NCI-H2029 treated with DMSO at 0.1 percent for 48 hours (cell line): ENCODE measurements around the gene SIK2.
"Not testable (repeated sequence)": the region's sequence is repeated elsewhere in the genome, so short reads cannot be mapped to it uniquely, and the experiment has no call there.

Experiments
- DNase-seq: peaks from one replicate; lab custom pipeline; 2025; lab: John Stamatoyannopoulos, UW

Gene SIK2

DNA sequence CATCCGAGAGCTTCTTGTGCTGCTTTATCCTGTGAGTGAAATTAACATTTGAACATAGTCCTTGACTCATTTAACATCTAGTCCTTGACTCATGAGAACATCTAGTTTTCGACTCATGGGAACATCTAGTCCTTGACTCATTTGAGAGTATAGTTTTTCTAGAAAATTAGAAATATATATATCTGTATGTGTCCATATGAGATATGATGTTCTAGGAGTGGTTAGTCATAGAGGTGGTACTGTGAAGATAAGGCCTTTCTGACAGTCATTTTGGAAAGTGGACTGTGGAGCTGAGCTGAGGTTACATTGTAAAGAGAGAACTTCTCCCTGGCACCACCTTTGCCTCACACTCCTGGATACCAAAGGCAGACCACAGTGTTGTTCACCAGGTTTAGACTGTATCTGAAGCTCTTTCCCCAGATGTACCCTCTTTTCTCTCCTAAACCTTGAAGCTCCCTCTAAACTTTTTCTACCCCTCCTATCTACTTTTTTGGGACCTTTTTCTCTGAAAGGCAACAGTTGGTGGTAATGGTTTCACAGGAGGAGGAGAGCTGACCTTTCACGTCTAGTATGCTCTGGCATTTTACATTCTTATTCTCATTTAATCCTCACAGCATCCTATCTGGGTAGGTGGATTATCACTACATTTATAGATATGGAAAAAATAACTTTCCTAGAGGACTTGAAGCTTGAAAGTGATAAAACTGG is 96.8 kb downstream of the SIK2 start:
- DNase-seq: no peak

DNA sequence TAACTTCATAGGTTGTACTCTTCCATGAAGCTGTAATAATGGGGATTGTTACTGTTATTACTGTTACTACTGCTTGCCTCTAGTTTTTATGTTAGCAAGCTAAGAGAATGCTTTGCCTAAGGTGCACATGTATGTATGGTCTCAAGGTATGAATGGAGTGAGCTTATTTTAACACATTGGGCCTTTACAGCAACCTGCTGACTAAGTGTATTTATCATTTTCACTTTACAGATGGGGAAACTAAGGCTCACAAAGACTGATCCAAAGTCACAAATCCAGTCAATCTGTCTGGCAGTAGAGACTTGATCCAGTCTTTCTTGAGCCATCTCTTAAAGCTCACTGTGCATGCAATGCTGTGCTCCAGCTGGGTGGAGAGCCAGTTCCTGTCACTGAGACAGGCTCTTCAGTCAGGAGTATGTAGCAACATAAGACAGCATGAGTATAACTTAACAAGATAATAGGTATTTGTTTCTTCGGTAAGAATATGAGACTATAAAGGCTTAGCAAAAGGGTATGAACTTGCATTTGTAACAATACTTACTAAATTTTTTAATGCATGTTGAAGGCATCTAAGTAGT is 97.4 kb downstream of the SIK2 start:
- DNase-seq: no peak

DNA sequence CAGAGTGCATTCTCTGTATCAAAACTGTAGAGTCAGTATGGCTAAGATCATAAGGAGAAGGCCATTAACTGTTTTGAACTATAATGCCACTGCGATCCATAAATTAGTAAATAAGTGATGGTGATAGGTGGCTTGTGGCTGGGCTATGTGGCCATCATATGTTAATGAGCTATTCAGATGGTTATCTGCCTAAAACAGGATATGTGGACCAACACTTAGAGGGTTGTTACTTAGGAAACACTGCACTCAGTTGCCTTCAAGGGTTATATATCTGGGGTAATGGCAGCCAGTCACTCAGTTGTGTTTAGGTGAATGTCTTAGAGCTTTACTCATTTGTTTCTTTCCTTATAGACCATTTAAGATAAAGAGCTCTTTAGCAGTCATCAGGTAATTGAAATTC is 97.9 kb downstream of the SIK2 start:
- no peak for DNase-seq

DNA sequence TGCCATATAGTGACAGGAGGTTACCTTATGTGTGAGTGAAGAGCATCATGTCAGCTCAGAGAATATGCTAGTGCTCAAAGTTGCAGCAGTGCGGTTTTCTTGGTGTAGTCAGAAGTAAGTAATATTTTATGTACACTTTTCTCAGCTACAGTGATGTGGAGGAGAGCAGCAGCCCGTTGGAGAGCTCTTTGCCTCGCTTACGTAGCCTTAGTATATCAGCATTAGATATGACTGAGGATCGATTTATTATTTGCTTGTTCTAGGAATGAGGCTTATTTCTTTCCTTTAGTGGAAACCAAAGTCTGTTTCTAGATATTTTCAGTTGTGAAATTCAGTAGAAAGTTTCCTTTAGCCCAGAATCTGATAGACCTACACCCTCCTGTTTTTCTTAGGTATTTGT is 100.4 kb downstream of the SIK2 start:
- DNase-seq: no peak

DNA sequence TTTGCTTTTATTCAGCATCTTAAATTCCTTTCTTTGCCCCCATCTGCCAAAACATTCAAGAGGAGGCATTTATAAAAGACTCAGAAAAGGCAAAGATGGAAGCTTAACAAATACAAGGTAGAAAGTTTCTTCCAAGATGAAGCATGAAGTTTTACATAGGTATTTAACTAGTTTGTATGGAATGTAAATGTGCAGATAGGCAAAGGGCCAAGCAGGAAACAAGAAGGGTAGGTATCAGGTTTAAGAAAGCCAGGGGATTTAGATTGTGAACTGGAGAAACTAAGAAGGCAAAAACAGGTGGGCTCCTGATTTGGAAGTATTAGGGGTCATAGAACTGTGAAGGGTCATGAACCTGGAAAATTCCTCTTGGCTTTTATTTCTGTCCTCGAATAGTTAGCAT is 101.3 kb downstream of the SIK2 start:
- no peak for DNase-seq

DNA sequence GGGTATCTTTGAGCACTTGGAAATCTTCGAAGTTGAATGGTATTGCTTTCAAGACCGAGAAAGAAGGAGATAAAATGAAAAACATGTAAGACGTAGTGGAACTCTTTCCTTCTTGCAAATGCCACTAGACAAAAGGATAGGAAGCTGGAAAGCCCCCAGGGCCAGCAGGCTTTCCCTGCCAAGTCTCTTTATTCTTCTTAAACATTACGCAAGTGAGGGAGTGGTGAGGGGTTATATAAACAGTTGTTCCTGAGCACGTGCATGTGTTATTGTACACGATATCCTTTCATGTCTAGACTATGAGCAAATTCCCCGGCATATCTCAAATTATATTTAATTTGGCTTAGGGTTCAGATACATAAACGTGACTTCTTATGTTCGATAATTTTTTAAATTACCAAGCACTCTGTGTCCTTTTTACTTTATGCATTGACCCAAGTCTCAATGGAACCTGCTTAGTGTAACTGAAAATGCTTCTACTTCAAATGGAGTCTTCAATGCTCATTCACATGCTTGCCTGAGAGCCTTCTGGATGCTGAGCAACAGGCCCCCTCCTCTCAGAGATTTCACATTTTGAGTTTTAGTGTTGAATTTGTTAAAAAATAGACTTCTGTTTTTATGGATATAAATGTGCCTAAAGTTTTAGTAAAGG is 104.9 kb downstream of the SIK2 start:
- DNase-seq: no peak

DNA sequence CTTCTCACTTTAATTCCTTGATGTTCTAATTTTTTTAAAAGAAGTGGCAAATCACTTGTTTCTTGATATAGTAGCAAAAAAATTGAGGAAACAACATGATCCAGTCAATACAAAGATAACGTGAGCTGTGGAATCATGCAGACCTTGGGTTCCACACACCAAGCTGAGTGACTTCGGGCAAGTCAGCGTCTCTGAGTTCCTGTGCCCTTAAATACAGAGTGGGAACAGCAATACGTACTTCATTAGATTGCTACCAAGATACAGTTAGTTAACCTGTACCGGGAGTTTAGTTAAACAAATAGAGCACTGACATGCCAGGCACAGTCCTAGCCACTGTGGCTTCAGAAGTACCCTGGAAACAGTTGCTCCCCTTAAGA is 105.4 kb downstream of the SIK2 start:
- no peak for DNase-seq

DNA sequence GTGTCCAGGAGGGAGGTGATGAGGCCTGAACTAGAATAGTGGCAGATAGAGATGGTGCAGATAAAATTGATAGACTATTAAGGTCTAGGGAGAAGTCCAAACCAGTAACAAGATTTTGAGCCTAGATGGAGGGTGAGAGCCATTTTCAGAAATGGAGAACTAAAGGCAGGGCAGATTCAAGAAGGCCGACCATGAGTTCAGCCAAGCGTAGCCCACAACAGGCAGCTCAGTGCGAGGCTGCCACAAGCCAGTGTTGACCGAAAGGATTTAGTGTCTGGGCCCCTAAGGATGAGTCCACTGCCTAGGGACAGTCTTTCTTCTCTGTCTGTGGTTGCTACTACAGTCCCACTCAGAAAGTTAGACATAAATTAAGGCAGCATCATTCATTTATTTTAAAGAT is 112.3 kb downstream of the SIK2 start:
- DNase-seq: no peak

DNA sequence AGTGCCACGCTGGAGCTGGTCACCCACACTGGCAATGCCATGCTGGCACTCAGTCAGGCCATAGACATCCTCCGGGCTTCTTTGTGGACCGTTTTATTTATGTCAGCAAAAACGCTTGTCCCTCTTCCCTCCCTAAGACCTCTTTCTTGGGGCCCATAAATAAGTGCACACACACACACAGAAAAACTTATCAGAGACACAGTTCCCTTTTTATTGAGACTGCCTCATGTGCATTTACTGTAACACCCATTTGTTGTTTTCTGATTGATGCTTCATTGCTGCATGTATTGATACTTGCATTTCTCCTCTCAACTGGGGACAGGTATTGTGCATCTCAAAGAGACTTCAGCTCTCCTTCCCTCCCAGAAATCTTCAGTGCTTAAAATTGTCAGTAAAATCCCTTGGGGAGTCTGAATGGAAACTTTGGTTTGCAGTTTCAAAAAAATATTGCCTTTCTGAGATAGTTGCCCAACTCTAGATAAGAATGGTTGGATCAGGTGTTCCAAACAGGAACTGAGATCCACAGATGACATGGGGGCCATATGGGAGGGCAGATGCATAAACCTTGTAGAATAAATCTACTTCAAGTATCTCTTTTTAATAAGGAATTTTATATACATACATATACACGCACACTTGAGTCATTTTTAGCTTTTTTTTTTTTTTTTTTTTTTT is 113.0 kb downstream of the SIK2 start:
- no peak for DNase-seq

DNA sequence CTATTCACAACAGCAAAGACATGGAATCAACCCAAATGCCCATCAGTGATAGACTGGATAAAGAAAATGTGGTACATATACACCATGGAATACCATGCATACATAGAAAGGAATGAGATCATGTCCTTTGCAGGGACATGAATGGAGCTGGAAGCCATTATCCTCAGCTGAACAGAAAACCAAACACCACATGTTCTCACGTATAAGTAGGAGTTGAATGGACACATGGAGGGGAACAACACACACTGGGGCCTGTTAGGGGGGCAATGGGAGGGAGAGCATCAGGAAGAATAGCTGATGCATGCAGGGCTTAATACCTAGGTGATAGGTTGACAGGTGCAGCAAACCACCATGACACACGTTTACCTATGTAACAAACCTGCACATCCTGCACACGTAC is 115.4 kb downstream of the SIK2 start:
- not testable (repeated sequence) for DNase-seq

DNA sequence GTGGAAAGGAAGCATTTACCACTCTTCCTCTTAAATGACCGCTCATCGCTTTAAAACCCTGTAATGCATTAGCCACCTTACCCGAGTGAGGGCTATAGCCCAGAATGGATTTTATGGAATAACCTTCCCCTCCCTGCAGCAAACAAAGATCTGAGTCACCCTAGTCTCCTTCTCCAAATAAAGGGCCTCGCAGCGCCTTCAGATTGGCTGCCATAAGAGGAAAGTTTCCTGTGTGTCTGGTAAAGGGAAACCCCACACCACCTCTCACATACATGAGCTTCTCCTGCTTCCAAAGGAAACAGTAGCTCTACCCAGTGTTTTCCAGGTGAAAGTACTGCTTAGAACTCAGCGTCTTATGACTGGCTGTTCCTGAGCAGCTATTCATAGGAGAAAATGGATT is 116.2 kb downstream of the SIK2 start:
- no peak for DNase-seq

DNA sequence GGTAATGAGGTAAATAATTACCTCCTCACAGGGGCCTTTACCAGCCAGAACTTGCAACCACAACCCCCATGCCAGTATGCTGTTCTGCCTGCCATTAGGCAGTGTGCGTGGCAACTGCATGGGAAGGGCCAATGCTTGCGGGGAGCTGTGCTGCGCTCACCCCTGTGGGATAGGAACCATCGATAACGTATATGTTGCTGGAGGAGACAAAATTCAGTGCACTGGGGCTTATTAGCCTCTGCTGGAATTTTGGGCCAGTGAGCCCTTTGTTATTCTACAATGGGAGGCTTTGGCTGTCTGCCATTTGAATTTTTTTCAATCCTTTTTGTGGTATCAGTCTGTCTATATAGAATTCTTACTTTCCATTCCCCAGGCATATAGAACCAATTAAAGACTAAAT is 116.6 kb downstream of the SIK2 start:
- DNase-seq: no peak

DNA sequence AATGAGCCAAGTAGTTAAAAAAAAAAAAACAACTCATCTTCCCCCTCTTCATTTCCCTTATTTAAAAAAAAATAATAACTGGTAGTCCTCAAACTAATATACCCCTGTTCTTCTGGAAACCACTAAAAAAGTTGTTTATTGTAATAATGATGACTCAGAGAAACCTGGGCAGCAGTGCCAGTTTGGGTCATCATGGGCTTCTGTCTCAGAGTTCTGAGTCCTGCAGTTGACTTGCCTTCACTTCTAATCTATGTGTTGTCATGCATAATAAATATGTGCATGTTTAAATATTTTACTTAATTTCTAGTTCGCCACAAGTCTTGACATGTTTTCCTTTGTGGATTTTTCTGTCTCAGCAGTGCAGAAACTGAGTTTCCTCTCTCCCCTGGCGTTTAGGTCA is 117.1 kb downstream of the SIK2 start:
- DNase-seq: no peak

DNA sequence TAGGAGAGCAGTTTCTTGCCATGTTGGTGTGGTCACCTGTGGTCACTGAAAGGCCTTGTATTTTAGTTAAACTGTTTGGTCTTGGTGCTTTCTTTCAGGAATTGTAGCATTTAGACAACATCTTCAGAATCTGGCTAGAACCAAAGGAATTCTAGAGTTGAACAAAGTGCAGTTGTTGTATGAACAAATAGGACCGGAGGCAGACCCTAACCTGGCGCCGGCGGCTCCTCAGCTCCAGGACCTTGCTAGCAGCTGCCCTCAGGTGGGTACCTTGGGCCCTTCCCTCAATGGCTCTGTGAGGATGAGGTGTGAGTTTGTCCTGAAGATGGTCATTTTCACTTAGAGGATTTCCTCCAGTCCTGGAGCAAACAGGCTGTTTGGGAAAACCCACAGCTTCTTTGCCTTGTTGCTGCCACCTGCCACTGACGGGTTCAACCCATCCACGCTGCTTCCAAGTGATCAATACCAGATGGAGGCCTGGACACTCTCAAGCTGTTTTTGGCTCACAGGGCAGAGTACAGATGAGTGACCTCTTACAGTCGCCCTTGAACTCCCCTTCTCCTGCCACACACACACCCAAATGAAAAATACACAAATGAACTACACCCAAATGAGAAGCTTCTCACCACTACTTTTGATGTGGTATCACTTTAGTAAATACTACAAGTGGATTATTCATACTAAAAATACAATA is 118.7 kb downstream of the SIK2 start:
- DNase-seq: no peak

DNA sequence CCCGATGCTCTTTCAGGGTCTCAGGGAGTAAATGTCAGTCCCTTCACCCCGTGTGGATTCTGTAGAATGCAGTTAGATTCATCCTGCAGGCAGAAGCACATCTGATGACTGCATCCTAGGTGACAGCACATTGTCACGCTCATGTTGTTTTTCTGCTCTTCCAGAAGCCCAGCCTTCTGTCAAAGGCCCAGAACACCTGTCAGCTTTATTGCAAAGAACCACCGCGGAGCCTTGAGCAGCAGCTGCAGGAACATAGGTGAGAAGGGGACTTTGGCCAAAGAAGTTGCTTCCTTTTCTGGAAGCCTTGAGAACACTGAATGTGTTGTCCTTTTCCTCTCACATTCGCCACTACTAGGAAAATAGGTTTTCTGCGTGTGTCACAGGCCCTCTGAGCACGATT is 120.3 kb downstream of the SIK2 start:
- no peak for DNase-seq

DNA sequence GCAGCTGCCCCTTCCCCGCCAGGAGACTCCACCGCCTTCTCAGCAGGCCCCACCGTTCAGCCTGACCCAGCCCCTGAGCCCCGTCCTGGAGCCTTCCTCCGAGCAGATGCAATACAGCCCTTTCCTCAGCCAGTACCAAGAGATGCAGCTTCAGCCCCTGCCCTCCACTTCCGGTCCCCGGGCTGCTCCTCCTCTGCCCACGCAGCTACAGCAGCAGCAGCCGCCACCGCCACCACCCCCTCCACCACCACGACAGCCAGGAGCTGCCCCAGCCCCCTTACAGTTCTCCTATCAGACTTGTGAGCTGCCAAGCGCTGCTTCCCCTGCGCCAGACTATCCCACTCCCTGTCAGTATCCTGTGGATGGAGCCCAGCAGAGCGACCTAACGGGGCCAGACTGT is 121.3 kb downstream of the SIK2 start:
- no peak for DNase-seq

DNA sequence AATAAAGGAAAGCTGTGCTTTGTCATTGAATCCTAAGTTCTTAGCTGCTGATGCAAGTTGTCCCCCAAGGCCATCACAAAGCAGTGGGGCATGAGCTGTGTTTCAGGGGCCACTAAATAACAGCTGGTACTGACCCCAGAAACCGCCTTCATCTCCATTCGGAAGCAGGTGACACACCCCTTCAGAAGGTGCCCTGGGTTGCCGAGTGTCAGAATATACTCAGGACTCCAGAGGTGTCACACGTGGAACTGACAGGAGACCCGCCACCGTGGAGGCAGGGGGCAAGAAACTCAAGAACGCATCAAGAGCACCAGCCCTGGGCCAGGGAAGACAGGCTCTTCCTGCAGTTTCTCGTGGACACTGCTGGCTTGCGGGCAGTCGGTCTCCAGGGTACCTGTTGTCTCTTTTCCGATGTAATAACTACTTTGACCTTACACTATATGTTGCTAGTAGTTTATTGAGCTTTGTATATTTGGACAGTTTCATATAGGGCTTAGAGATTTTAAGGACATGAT is 122.4 kb downstream of the SIK2 start:
- DNase-seq: no peak

DNA sequence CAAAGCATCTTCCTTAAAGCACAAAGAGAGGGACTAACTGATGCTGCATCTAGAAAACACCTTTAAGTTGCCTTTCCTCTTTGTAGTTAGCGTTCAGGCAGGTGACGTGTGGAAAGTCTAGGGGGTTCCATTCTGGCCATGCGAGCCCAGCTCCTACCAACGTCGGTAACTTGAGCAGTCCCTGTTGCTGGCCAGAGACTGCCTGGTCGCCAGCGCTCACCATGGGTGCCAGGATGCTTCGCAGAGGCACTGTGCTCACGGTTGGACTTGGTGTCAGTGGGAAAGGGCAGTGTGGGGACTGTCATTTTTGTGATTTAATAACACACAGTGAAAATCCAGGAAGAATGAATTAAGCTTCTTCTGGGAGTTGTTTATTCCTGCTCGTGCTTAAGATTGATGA is 123.4 kb downstream of the SIK2 start:
- no peak for DNase-seq

DNA sequence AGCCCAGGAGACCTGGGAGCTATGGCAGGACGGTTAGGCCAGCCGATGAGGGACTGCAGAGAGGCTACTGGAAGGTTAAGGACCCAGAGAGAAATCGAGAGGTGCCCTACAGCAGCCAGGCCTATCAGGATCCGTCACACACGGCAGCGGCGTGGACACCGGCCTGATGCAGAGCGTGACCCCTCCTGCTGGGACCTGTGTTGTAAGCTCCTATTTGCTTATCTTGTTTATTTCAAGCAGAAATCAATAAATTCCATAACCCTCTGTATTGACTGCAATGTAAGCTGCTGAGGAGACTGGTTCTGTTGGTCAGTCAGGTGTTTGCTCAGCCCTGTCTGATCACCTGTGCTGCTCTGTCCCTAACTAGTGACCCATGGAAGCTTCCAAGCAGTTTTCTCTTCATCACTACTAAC is 124.1 kb downstream of the SIK2 start:
- DNase-seq: no peak

DNA sequence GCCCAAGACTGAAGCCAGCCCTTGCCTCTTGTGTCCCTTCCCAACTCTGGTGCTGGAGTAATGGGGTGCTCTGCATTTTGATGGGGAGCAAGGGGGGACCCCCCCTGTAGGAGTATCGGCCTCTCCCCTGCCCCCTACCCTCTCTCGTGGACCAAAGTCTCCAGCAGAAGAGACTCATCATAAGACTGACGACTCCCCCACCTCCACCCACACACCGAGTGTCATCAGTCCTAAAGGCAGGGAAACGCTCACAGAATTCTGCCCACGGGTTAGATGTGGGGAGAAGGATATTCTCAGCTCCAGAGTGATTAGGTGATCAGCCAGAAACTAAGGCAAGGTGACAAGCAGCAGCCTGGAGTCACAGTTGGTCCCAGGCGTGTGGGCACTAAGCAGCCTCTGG is 125.2 kb downstream of the SIK2 start:
- DNase-seq: no peak

DNA sequence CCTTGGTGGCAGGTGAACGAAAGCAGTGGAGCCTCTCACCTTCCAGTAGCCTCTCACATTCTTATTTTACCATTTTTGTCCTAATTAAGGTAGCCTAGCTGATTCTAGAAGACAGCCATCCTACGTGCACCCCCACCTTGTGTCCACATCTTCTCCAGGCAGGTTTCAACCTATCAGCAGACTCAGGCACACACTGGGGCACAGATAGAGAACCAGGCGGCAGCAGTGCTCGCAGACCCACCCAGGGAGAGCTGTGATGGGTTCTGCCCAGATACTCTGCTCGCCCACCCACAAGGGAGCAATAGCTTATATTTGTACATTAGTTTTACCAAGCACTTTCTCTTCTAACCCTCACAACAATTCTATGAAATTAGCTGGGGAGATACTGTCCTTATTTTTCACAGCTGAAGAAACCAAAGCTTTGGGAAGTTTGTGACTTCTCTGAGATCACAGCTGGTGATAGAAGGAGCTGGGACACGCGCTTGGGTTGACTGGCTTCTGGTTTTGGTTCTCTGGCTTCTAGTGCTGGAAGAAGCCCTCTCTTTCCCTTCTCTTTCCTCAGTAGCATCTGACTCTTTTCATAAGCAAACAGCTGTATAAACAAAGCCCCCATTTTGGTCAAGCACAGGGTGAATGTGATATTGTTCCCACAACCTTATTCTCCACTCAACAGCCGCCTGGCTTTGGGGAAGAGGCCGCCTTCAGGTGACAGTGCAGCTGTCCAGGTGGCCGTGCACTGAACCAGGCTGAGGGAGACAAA is 127.0 kb downstream of the SIK2 start:
- no peak for DNase-seq
